OCI-LY7 (cell line): ENCODE measurements around the gene ZSCAN22. TPM values are rescaled to one million over a fixed set of nuclear protein-coding genes. Genes with fewer than 3 reads are reported as not detected.

Experiments
- BruUV-seq: library from RNA; stranded (reverse); fragments of 400-500 nt; replicated peaks from 2 replicates; lab custom pipeline; 2021; lab: Mats Ljungman, UMichigan
- CTCF ChIA-PET: fragments of 300-600 bp; sonication (Branson Sonifier 250); formaldehyde crosslinking; loops from one replicate; lab custom pipeline; 2022; ENCODE audit warnings: antibody characterized with exemption; ENCODE audit not compliant: unreplicated experiment; lab: Charles Lee
- POLR2A ChIA-PET: fragments of 300-600 bp; sonication (Branson Sonifier 250); formaldehyde crosslinking; loops from one replicate; lab custom pipeline; 2022; ENCODE audit warnings: antibody characterized with exemption; lab: Charles Lee
- DNase-seq: peaks from one replicate; pipeline ENCODE4 v3.0.0-alpha.2; 2015; ENCODE audit warnings: low spot score
- H2AFZ ChIP-seq: fragments of 200-600 bp; sonication (generic), shearing (Covaris generic); 2 replicates; pipeline ENCODE4 v1.6.1; 2014; ENCODE audit warnings: mild to moderate bottlenecking, antibody characterized with exemption, low read length, moderate library complexity
- H3K27ac ChIP-seq: fragments of 200-600 bp; sonication (generic); 2 replicates; pipeline ENCODE4 v1.5.1; 2014; ENCODE audit warnings: mixed run types, low read depth, mild to moderate bottlenecking, moderate library complexity, low read length, inconsistent platforms; ENCODE audit not compliant: poor library complexity, severe bottlenecking
- H3K36me3 ChIP-seq: fragments of 200-600 bp; sonication (generic); 2 replicates; pipeline ENCODE4 v1.6.1; 2014; ENCODE audit warnings: mild to moderate bottlenecking, antibody characterized with exemption, low read length, moderate library complexity, mixed read lengths; ENCODE audit not compliant: insufficient read depth
- H3K4me1 ChIP-seq: fragments of 200-600 bp; sonication (generic); 2 replicates; pipeline ENCODE4 v1.5.1; 2014; ENCODE audit warnings: mild to moderate bottlenecking, low read length; ENCODE audit not compliant: insufficient read depth, poor library complexity, severe bottlenecking
- H3K4me2 ChIP-seq: fragments of 200-600 bp; sonication (generic); 2 replicates; pipeline ENCODE4 v1.6.1; 2014; ENCODE audit warnings: mild to moderate bottlenecking, low read length
- H3K4me3 ChIP-seq: fragments of 200-600 bp; sonication (generic); 2 replicates; pipeline ENCODE4 v1.5.1; 2014; ENCODE audit warnings: mild to moderate bottlenecking, low read depth, low read length; ENCODE audit not compliant: poor library complexity, severe bottlenecking
- H3K79me2 ChIP-seq: fragments of 200-600 bp; sonication (generic); 2 replicates; pipeline ENCODE4 v1.6.1; 2016; ENCODE audit warnings: low read depth, mild to moderate bottlenecking, low read length, moderate library complexity, mixed read lengths; ENCODE audit not compliant: insufficient read depth
- H3K9me2 ChIP-seq: fragments of 200-600 bp; sonication (generic); 2 replicates; pipeline ENCODE4 v1.6.1; 2016; ENCODE audit warnings: mild to moderate bottlenecking, low read length, mixed read lengths; ENCODE audit not compliant: insufficient read depth
- H3K9me3 ChIP-seq: fragments of 200-600 bp; sonication (generic); 2 replicates; pipeline ENCODE4 v1.6.1; 2014; ENCODE audit warnings: mild to moderate bottlenecking, mixed run types, low read length, mixed read lengths
- H4K20me1 ChIP-seq: fragments of 200-600 bp; sonication (generic); 2 replicates; pipeline ENCODE4 v1.6.1; 2014; ENCODE audit warnings: mild to moderate bottlenecking, antibody characterized with exemption, low read length, moderate library complexity, mixed read lengths; ENCODE audit not compliant: insufficient read depth
- CTCF ChIP-seq: fragments of 200-600 bp; sonication (generic); conservative IDR thresholded peaks from 2 replicates; pipeline ENCODE4 v1.5.1; 2014; ENCODE audit warnings: mild to moderate bottlenecking, antibody characterized with exemption, low read length, moderate library complexity, mixed read lengths
- EZH2phosphoT487 ChIP-seq: fragments of 200-600 bp; sonication (generic); IDR thresholded peaks from 2 replicates; pipeline ENCODE4 v1.6.1; 2018; ENCODE audit warnings: low read depth, borderline replicate concordance, mild to moderate bottlenecking, mixed run types, antibody characterized with exemption, low read length, moderate library complexity, mixed read lengths
- intact Hi-C: fragments of 100-400 bp; cut with micrococcal nuclease; formaldehyde crosslinking; loops from one replicate; pipeline ENCODE4 v1.10.0; 2022; ENCODE audit not compliant: unreplicated experiment
- total RNA-seq, 2 experiments: library from RNA; depleted of rRNA in 1 of 2; stranded (reverse); fragments of >200 nt in 1 of 2; shearing (Covaris generic) in 1 of 2; gene quantifications; 2 replicates each; pipeline ENCODE4 v1.2.3, GENCODE V29; 2014 to 2022

The ZSCAN22 gene
- total RNA-seq, 2 experiments from 2014 or later, result 3.3 to 3.7 TPM

GRCh38 chr19:58315580-58315979 is 11.2 kb upstream of the ZSCAN22 start:
- intact Hi-C loops, result no loop called here
- Histone ChIP-seq H3K9me3 (no peaks in the 10 kb centered on the region), H2AFZ (no peak overlapping the region), H3K9me2 (no peaks in the 10 kb centered on the region), H3K79me2 (no peaks in the 10 kb centered on the region), H3K27ac (no peak overlapping the region), H4K20me1 (no peaks in the 10 kb centered on the region), H3K4me1 (no peaks in the 10 kb centered on the region), H3K4me2 (no peak overlapping the region), H3K4me3 (no peak overlapping the region), H3K36me3 (peaks cover 47% of the 10 kb centered on the region)
- POLR2A ChIA-PET, result no interaction called here
- TF ChIP-seq CTCF (no peak), EZH2phosphoT487 (no peak)
- BruUV-seq, result no TSS peak
- DNase-seq, result no peak
- CTCF ChIA-PET, result no interaction called here

- H3K4me2 ChIP-seq, result no peak overlapping the region
- H3K4me3 ChIP-seq, result no peak overlapping the region
- CTCF ChIA-PET, result no interaction called here
- no peaks in the 10 kb centered on the region for H3K9me2 ChIP-seq
- no peak overlapping the region for H3K27ac ChIP-seq
- DNase-seq, result peak; percentile 36
- intact Hi-C loops, result no loop called here
- TF ChIP-seq CTCF (no peak), EZH2phosphoT487 (no peak)
- H3K79me2 ChIP-seq, result no peaks in the 10 kb centered on the region
- H4K20me1 ChIP-seq, result no peaks in the 10 kb centered on the region
- no peaks in the 10 kb centered on the region for H3K4me1 ChIP-seq
- no TSS peak for BruUV-seq
- POLR2A ChIA-PET, result no interaction called here
- H3K36me3 ChIP-seq, result peaks cover 31% of the 10 kb centered on the region
- H2AFZ ChIP-seq, result no peak overlapping the region
- no peaks in the 10 kb centered on the region for H3K9me3 ChIP-seq
Observed at GRCh38 chr19:58317476-58318072, 9.2 kb upstream of the ZSCAN22 start.

GRCh38 chr19:58318297-58318696 is 8.5 kb upstream of the ZSCAN22 start:
- intact Hi-C loops, result no loop called here
- H3K9me3 ChIP-seq, result no peaks in the 10 kb centered on the region
- H3K27ac ChIP-seq, result no peak overlapping the region
- BruUV-seq, result no TSS peak
- H3K79me2 ChIP-seq, result no peaks in the 10 kb centered on the region
- no peak overlapping the region for H2AFZ ChIP-seq
- H3K9me2 ChIP-seq, result no peaks in the 10 kb centered on the region
- H3K4me2 ChIP-seq, result no peak overlapping the region
- no peak overlapping the region for H3K4me3 ChIP-seq
- no peaks in the 10 kb centered on the region for H4K20me1 ChIP-seq
- ChIA-PET CTCF (no interaction called here), POLR2A (no interaction called here)
- no peaks in the 10 kb centered on the region for H3K4me1 ChIP-seq
- TF ChIP-seq EZH2phosphoT487 (no peak), CTCF (no peak)
- H3K36me3 ChIP-seq, result peaks cover 24% of the 10 kb centered on the region
- DNase-seq, result no peak
